Esophagus muscularis mucosa (tissue), 4 donors: ENCODE data around the gene LDLRAD3. TPM values are rescaled to one million over a fixed set of nuclear protein-coding genes. Genes with fewer than 3 reads are reported as not detected.

Experiments
- DNase-seq: peaks from one replicate; pipeline ENCODE4 v3.0.0-alpha.2; 2017; ENCODE audit errors: extremely low spot score
- H3K27ac ChIP-seq, 4 donors: fragments of 200-600 bp; sonication (generic); replicated peaks in 1 of 4; 1 replicate in 3 of 4; 2 replicates in 1 of 4; pipeline ENCODE4 v1.5.1; 2016 to 2019; ENCODE audit warnings: mild to moderate bottlenecking in 1 of 4
- H3K27me3 ChIP-seq, 4 donors: fragments of 200-600 bp; sonication (generic); one replicate each; pipeline versions ENCODE4 v1.5.1 to v1.6.0; 2016 to 2019
- H3K36me3 ChIP-seq, 4 donors: fragments of 200-600 bp; sonication (generic); one replicate each; pipeline ENCODE4 v1.5.1; 2016 to 2019
- H3K4me1 ChIP-seq, 4 donors: fragments of 200-600 bp; sonication (generic); one replicate each; pipeline ENCODE4 v1.5.1; 2016 to 2019
- H3K4me3 ChIP-seq, 4 donors: fragments of 200-600 bp; sonication (generic); 1 replicate in 2 of 4; 2 replicates in 2 of 4; pipeline ENCODE4 v1.5.1; 2016 to 2019; ENCODE audit warnings: mild to moderate bottlenecking in 4 of 4, moderate library complexity in 1 of 4
- H3K9me3 ChIP-seq, 4 donors: fragments of 200-600 bp; sonication (generic); 1 replicate in 3 of 4; 2 replicates in 1 of 4; pipeline ENCODE4 v1.5.1; 2016 to 2019
- CTCF ChIP-seq, 3 experiments: fragments of 200-600 bp in 2 of 3; fragments of 450-650 bp in 1 of 3; sonication (generic) in 2 of 3; IDR thresholded peaks; one replicate each; pipeline ENCODE4 v1.5.1; 2017 to 2019; ENCODE audit warnings: antibody characterized with exemption in 3 of 3, mild to moderate bottlenecking in 2 of 3, moderate library complexity in 1 of 3
- EP300 ChIP-seq: sonication (generic); formaldehyde crosslinking; IDR thresholded peaks from one replicate; pipeline ENCODE4 v1.6.1; 2017; ENCODE audit warnings: antibody characterized with exemption
- POLR2A ChIP-seq: fragments of 450-650 bp; IDR thresholded peaks from one replicate; pipeline ENCODE4 v1.6.1; 2017; ENCODE audit warnings: antibody characterized with exemption, moderate library complexity, mild to moderate bottlenecking, low read depth
- POLR2AphosphoS5 ChIP-seq, 2 donors: sonication (generic); formaldehyde crosslinking; IDR thresholded peaks; one replicate each; pipeline ENCODE4 v1.6.1; 2017; ENCODE audit warnings: antibody characterized with exemption in 2 of 2
- WGBS: methylation state at CpG from one replicate; pipeline ENCODE4 v1.1.5; 2018; 5-methylcytosine and 5-hydroxymethylcytosine counted together
- intact Hi-C: fragments of 100-400 bp; cut with DNase I; formaldehyde crosslinking; loops from one replicate; pipeline ENCODE4 v1.15.1; 2023
- total RNA-seq, 4 donors: library from RNA; depleted of rRNA; stranded (reverse); fragments of >200 nt; gene quantifications; one replicate each; pipeline versions ENCODE4 v1.1.0 to v1.2.1, GENCODE V29; 2016

Gene LDLRAD3
- total RNA-seq, 4 donors from 2014 or later = 6.8 to 8.7 (median 8.2) TPM

GRCh38 chr11:36110668-36111410 lies 167.0 kb downstream of the LDLRAD3 start:
- TF ChIP-seq EP300 = no peak
- no peak for TF ChIP-seq POLR2A
- no peak for TF ChIP-seq CTCF (IDR thresholded peaks at IDR 0.05)
- no peak for TF ChIP-seq POLR2AphosphoS5 (IDR thresholded peaks at IDR 0.05)
- no peak overlapping the region for H3K27ac ChIP-seq
- H3K9me3 ChIP-seq = no peaks in the 10 kb centered on the region
- peaks cover 0 to 3% (median 0%) of the 10 kb centered on the region in 4 donors for H3K36me3 ChIP-seq
- H3K27me3 ChIP-seq = no peaks in the 10 kb centered on the region
- no peaks in the 10 kb centered on the region for H3K4me1 ChIP-seq
- intact Hi-C loops = no loop called here
- WGBS = 44% methylated on average over 9 of the region's 9 CpGs
- H3K4me3 ChIP-seq = no peak overlapping the region
- DNase-seq = no peak

GRCh38 chr11:36114095-36114494 lies 170.2 kb downstream of the LDLRAD3 start:
- Histone ChIP-seq H3K9me3 (no peaks in the 10 kb centered on the region), H3K4me3 (no peak overlapping the region), H3K4me1 (no peaks in the 10 kb centered on the region), H3K27me3 (no peaks in the 10 kb centered on the region), H3K27ac (no peak overlapping the region), H3K36me3 (no peaks in the 10 kb centered on the region)
- DNase-seq = no peak
- intact Hi-C loops = no loop called here
- TF ChIP-seq POLR2A = no peak
- 100% methylated on average over 6 of the region's 7 CpGs for WGBS

GRCh38 chr11:36115378-36115801 lies 171.5 kb downstream of the LDLRAD3 start:
- Histone ChIP-seq H3K36me3 (no peaks in the 10 kb centered on the region), H3K27ac (no peak overlapping the region), H3K4me1 (no peaks in the 10 kb centered on the region), H3K4me3 (no peak overlapping the region), H3K27me3 (no peaks in the 10 kb centered on the region), H3K9me3 (no peaks in the 10 kb centered on the region)
- intact Hi-C loops = no loop called here
- 98% methylated on average over 9 of the region's 9 CpGs for WGBS
- TF ChIP-seq CTCF (IDR thresholded peaks at IDR 0.05) = no peak
- TF ChIP-seq POLR2AphosphoS5 (IDR thresholded peaks at IDR 0.05) = no peak
- no peak for TF ChIP-seq POLR2A
- TF ChIP-seq EP300 = no peak
- DNase-seq = no peak

GRCh38 chr11:36116161-36116560 lies 172.3 kb downstream of the LDLRAD3 start:
- 80% methylated on average over 6 of the region's 6 CpGs for WGBS
- Histone ChIP-seq H3K9me3 (no peaks in the 10 kb centered on the region), H3K4me3 (no peak overlapping the region), H3K27me3 (no peaks in the 10 kb centered on the region), H3K27ac (no peak overlapping the region), H3K36me3 (no peaks in the 10 kb centered on the region), H3K4me1 (no peaks in the 10 kb centered on the region)
- TF ChIP-seq EP300 = no peak
- TF ChIP-seq POLR2A = no peak
- no peak for DNase-seq
- intact Hi-C loops = no loop called here

GRCh38 chr11:36118084-36118483 lies 174.2 kb downstream of the LDLRAD3 start:
- TF ChIP-seq CTCF (IDR thresholded peaks at IDR 0.05) (no peak), EP300 (no peak), POLR2A (no peak), POLR2AphosphoS5 (IDR thresholded peaks at IDR 0.05) (no peak)
- no peak for DNase-seq
- Histone ChIP-seq H3K36me3 (no peaks in the 10 kb centered on the region), H3K27ac (no peak overlapping the region), H3K9me3 (no peaks in the 10 kb centered on the region), H3K4me1 (peaks cover 0 to under 1% (median 0%) of the 10 kb centered on the region in 4 donors), H3K27me3 (no peaks in the 10 kb centered on the region), H3K4me3 (no peak overlapping the region)
- intact Hi-C loops = no loop called here
- 82% methylated on average over 2 of the region's 2 CpGs for WGBS

GRCh38 chr11:36119300-36119699 lies 175.4 kb downstream of the LDLRAD3 start:
- H3K4me1 ChIP-seq = peaks cover 0 to 12% (median 9%) of the 10 kb centered on the region in 4 donors
- no peaks in the 10 kb centered on the region for H3K36me3 ChIP-seq
- no peaks in the 10 kb centered on the region for H3K9me3 ChIP-seq
- DNase-seq = no peak
- H3K4me3 ChIP-seq = no peak overlapping the region
- H3K27me3 ChIP-seq = no peaks in the 10 kb centered on the region
- no peak for TF ChIP-seq POLR2A
- no peak for TF ChIP-seq CTCF (IDR thresholded peaks at IDR 0.05)
- TF ChIP-seq EP300 = no peak
- no peak for TF ChIP-seq POLR2AphosphoS5 (IDR thresholded peaks at IDR 0.05)
- no peak overlapping the region for H3K27ac ChIP-seq
- intact Hi-C loops = no loop called here
